K562 (cell line): ENCODE measurements around the gene ZNF235.

Source experiments
- CCAR2 ChIP-seq: fragments of 200-400 bp; formaldehyde crosslinking; IDR thresholded peaks from 2 replicates; pipeline ENCODE4 v1.6.1; 2017; ENCODE audit warnings: mild to moderate bottlenecking, low read depth, low read length
- GABPA ChIP-seq: fragments of 200-800 bp; sonication (Bioruptor generic); conservative IDR thresholded peaks from 2 replicates; pipeline ENCODE4 v1.6.1; 2016; ENCODE audit warnings: low read depth, missing genetic modification characterization, missing compliant biosample characterization
- JUNB ChIP-seq: fragments of 450-650 bp; formaldehyde crosslinking; conservative IDR thresholded peaks from 2 replicates; pipeline ENCODE4 v1.4.0; 2020; ENCODE audit warnings: mild to moderate bottlenecking
- NFE2L1 ChIP-seq: fragments of 450-650 bp; IDR thresholded peaks from 2 replicates; pipeline ENCODE4 v1.6.1; 2016; ENCODE audit warnings: missing genetic modification characterization, low read depth, mild to moderate bottlenecking, missing compliant biosample characterization, moderate library complexity, borderline replicate concordance
- RCOR1 ChIP-seq, 2 experiments: IDR thresholded peaks; 2 replicates each; pipeline ENCODE4 v1.6.1; 2012; ENCODE audit warnings: low read depth in 2 of 2, low read length in 2 of 2, borderline replicate concordance in 1 of 2, improper control_type of control experiment in 1 of 2
- SMAD1 ChIP-seq: fragments of 150-350 bp; IDR thresholded peaks from 2 replicates; pipeline ENCODE4 v1.6.1; 2014; ENCODE audit warnings: low read length, low read depth; ENCODE audit not compliant: partially characterized antibody
- SMAD3 ChIP-seq: fragments of 450-650 bp; formaldehyde crosslinking; conservative IDR thresholded peaks from 2 replicates; pipeline ENCODE4 v1.4.0; 2020; ENCODE audit warnings: mild to moderate bottlenecking
- ZC3H11A ChIP-seq: IDR thresholded peaks from 2 replicates; pipeline ENCODE4 v1.6.1; 2012; ENCODE audit warnings: low read depth, low read length, improper control_type of control experiment
- TF ChIP-seq, protein P1 (sequence below), 3 experiments: IDR thresholded peaks in 2 of 3; conservative IDR thresholded peaks in 1 of 3; 2 replicates each; pipeline ENCODE4 v1.5.1; 2011 to 2012; ENCODE audit warnings: low read length in 3 of 3, mild to moderate bottlenecking in 3 of 3, control low read depth in 2 of 3, improper control_type of control experiment in 1 of 3, inconsistent platforms in 1 of 3, low read depth in 1 of 3, mixed read lengths in 1 of 3, moderate library complexity in 1 of 3; ENCODE audit not compliant: insufficient read depth in 2 of 3
- TF ChIP-seq, protein P2 (sequence below): sonication (generic); formaldehyde crosslinking; IDR thresholded peaks from 2 replicates; pipeline ENCODE4 v1.8.0; 2022; ENCODE audit warnings: mild to moderate bottlenecking, low read depth, missing genetic modification reagents

DNA sequence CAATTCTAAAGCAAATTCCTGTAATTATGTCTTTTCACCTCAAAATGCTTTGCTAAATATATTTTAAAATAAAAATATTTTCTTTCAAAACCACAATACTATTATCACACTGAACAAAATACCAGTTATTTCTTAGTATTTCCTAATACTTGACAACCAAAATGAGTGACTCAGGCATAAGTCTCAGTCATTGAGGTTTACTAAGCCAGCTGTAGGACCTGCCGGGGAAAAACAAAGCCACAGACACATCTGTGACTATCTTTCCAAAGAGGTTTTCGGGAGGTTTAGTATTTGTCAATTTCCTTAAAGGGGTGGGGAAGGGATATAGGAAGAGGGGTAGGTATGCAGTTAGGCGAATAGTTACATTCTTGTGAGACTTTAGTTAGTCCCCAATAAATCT, 3.2 kb upstream of the ZNF235 start:
- no peak for TF ChIP-seq CCAR2
- no peak for TF ChIP-seq JUNB (CRISPR knock-in tag)
- no peak for TF ChIP-seq SMAD3 (CRISPR knock-in tag)
- no peak for TF ChIP-seq SMAD1
- TF ChIP-seq, protein P1, sequence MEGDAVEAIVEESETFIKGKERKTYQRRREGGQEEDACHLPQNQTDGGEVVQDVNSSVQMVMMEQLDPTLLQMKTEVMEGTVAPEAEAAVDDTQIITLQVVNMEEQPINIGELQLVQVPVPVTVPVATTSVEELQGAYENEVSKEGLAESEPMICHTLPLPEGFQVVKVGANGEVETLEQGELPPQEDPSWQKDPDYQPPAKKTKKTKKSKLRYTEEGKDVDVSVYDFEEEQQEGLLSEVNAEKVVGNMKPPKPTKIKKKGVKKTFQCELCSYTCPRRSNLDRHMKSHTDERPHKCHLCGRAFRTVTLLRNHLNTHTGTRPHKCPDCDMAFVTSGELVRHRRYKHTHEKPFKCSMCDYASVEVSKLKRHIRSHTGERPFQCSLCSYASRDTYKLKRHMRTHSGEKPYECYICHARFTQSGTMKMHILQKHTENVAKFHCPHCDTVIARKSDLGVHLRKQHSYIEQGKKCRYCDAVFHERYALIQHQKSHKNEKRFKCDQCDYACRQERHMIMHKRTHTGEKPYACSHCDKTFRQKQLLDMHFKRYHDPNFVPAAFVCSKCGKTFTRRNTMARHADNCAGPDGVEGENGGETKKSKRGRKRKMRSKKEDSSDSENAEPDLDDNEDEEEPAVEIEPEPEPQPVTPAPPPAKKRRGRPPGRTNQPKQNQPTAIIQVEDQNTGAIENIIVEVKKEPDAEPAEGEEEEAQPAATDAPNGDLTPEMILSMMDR (IDR thresholded peaks at IDR 0.05 in 2 of 3, conservative IDR thresholded peaks at IDR 0.05 in 1 of 3; ENCODE audit: insufficient read depth in 2 of 3, low read depth in 1 of 3, low read length in 3 of 3), result no peak
- no peak for TF ChIP-seq ZC3H11A
- TF ChIP-seq NFE2L1, result no peak
- TF ChIP-seq RCOR1 (IDR thresholded peaks at IDR 0.05; ENCODE audit: borderline replicate concordance in 1 of 2, low read depth in 2 of 2, low read length in 2 of 2), result no peak
- TF ChIP-seq, protein P2, sequence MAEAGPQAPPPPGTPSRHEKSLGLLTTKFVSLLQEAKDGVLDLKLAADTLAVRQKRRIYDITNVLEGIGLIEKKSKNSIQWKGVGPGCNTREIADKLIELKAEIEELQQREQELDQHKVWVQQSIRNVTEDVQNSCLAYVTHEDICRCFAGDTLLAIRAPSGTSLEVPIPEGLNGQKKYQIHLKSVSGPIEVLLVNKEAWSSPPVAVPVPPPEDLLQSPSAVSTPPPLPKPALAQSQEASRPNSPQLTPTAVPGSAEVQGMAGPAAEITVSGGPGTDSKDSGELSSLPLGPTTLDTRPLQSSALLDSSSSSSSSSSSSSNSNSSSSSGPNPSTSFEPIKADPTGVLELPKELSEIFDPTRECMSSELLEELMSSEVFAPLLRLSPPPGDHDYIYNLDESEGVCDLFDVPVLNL (CRISPR knock-in tag), result no peak
- TF ChIP-seq GABPA (tag), result no peak
